Esophagus (tissue), 2 donors: ENCODE measurements around the gene ANAPC16. TPM values are rescaled to one million over a fixed set of nuclear protein-coding genes. Genes with fewer than 3 reads are reported as not detected.
"Not testable (repeated sequence)": the region's sequence is repeated elsewhere in the genome, so short reads cannot be mapped to it uniquely, and the experiment has no call there.

Source experiments
- H3K27ac ChIP-seq, 2 donors: one replicate each; pipeline ENCODE4 v1.5.1; 2013; ENCODE audit warnings: low read depth in 2 of 2, mild to moderate bottlenecking in 2 of 2, inconsistent platforms in 1 of 2, low read length in 1 of 2, moderate library complexity in 1 of 2
- H3K27me3 ChIP-seq, 2 donors: one replicate each; pipeline ENCODE4 v1.6.1; 2013; ENCODE audit warnings: low read length in 2 of 2, control low read depth in 1 of 2, mild to moderate bottlenecking in 1 of 2; ENCODE audit not compliant: insufficient read depth in 2 of 2, control insufficient read depth in 1 of 2
- H3K36me3 ChIP-seq, 2 donors: one replicate each; pipeline ENCODE4 v1.6.1; 2013; ENCODE audit warnings: low read length in 1 of 2; ENCODE audit not compliant: control insufficient read depth in 2 of 2, insufficient read depth in 2 of 2
- H3K4me1 ChIP-seq, 2 donors: one replicate each; pipeline ENCODE4 v1.6.1; 2013; ENCODE audit warnings: low read length in 1 of 2; ENCODE audit not compliant: control insufficient read depth in 2 of 2, insufficient read depth in 2 of 2
- H3K4me3 ChIP-seq, 2 donors: one replicate each; pipeline ENCODE4 v1.5.1; 2013; ENCODE audit warnings: low read length in 2 of 2, mild to moderate bottlenecking in 2 of 2, low read depth in 1 of 2, moderate library complexity in 1 of 2
- H3K9me3 ChIP-seq, 2 donors: one replicate each; pipeline ENCODE4 v1.6.1; 2013; ENCODE audit warnings: mild to moderate bottlenecking in 2 of 2, low read depth in 1 of 2, low read length in 1 of 2, moderate library complexity in 1 of 2; ENCODE audit not compliant: control insufficient read depth in 2 of 2, insufficient read depth in 1 of 2
- WGBS, 2 donors: extraction: QIAGEN DNeasy Blood & Tissue Kit; methylation state at CpG; one replicate each; pipeline ENCODE4 v1.1.7; 2013; 5-methylcytosine and 5-hydroxymethylcytosine counted together
- polyA plus RNA-seq, 2 donors: library from polyadenylated mRNA; stranded (reverse); fragments of 200-250 nt; gene quantifications; one replicate each; pipeline ENCODE4 v1.2.3, GENCODE V29; 2013
- donor health status: healthy with polysubstance abuse.
- donor health status: Bipolar disorder and iron deficiency.

ANAPC16 gene
- polyA plus RNA-seq, 2 donors, result 80.2 to 112 TPM

DNA sequence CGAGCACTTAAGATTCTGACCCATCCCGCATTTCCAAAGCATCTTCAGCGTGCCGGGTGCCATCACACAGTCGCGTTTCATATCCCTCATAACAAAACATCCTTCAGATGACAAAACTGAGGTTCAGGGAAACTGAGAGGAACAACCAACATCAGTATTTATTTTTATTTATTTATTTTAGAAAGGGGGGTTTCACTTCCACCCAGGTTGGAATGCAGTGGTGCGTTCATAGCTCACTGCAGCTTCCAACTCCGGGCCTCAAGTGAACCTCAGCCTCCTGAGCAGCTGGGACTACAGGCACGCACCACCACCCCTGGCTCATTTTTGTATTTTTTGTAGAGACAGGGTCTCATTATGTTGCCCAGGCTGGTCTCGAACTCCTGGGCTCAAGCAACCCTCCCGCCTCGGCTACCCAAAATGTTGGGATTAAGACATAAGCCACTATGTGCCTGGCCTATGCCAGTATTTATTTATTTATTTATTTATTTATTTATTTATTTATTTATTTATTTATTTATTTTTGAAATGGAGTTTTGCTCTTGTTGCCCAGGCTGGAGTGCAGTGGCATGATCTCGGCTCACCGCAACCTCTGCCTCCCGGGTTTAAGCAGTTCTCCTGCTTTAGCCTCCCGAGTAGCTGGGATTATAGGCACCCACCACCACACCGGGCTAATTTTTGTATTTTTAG, 33.5 kb downstream of the ANAPC16 start:
- H3K4me3 ChIP-seq, result not testable (repeated sequence)

DNA sequence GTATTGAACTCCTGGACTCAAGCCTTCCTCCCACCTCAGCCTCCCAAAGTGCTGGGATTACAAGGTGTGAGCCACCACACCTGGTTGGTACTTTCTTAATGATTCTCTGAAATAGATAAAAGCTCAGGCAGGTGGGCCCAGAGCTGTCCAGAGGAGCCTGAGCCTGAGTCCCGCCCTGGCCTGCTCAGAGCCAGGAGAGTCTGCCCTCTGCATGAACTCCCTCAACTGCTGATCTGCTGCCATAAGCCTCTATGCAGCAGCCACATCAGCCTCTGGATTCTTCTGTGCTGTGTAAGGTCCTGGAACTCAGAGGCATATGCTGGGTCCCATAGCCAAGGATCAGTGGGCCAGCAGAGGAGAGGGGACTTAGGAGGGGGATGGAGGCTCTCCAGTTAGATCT, 34.9 kb downstream of the ANAPC16 start:
- H3K27me3 ChIP-seq, result no peaks in the 10 kb centered on the region
- H3K36me3 ChIP-seq, result no peaks in the 10 kb centered on the region
- 59 to 90% methylated on average over 1 of the region's 1 CpG for WGBS, 2 donors
- H3K9me3 ChIP-seq, result no peaks in the 10 kb centered on the region
- peak overlapping the region; percentile 52 to 57 for H3K27ac ChIP-seq
- no peak overlapping the region for H3K4me3 ChIP-seq
- H3K4me1 ChIP-seq, result peaks cover 6 to 21% of the 10 kb centered on the region in 2 donors

More for the DNA sequence above, 33.5 kb downstream of the ANAPC16 start:
- H3K36me3 ChIP-seq, H3K9me3 ChIP-seq, H3K27me3 ChIP-seq: not testable (repeated sequence)
- Histone ChIP-seq H3K4me1 (peaks cover 4 to 23% of the 10 kb centered on the region in 2 donors), H3K27ac (peak overlapping the region; percentile 91 to 92)
- WGBS, 2 donors, result 86% methylated on average over 17 of the region's 17 CpGs

DNA sequence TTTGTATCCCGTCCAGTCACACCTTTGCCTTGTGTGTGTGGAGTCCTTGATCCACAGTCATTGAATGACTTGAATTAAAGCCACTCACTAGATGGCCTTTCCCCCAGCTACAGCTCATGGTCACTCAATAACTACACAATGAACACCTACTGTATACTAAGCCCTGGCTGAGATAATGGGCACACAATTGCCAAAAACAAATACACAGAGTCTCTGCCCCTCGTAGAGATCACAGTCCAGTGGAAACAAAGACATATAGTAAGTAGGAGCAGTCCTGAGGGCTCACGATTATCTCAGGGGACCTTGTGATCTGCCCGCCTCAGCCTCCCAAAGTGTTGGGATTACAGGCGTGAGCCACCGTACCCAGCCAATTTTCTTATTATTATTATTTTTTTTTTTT, 35.8 kb downstream of the ANAPC16 start:
- H3K4me3 ChIP-seq, result no peak overlapping the region
- no peaks in the 10 kb centered on the region for H3K27me3 ChIP-seq
- H3K9me3 ChIP-seq, result no peaks in the 10 kb centered on the region
- H3K36me3 ChIP-seq, result no peaks in the 10 kb centered on the region
- 92% methylated on average over 6 of the region's 6 CpGs for WGBS, 2 donors
- peaks cover 3 to 20% of the 10 kb centered on the region in 2 donors for H3K4me1 ChIP-seq
- no peak overlapping the region for H3K27ac ChIP-seq

DNA sequence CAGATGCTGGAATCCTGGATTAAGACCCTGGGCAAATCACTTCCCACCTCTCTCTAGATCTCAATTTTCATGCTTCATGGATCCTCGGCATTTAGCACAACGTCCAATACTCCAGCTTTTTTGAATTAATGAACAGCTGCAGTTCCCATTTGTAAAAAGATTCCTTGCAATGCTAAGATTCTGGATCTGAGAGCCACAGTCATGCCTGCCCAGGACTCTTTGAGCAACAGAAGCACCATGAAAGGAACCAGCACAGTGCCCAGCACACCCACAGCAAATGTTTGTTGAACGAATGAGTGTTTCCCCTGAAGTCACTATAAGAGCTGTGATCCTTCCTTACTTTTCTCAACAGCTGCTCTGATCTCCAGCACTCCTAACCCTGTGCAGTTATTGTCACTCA, 37.2 kb downstream of the ANAPC16 start:
- H3K4me1 ChIP-seq, result peaks cover 3 to 17% of the 10 kb centered on the region in 2 donors
- WGBS, 2 donors, result 78 to 81% methylated on average over 3 of the region's 3 CpGs
- H3K9me3 ChIP-seq, result no peaks in the 10 kb centered on the region
- peak overlapping the region; percentile 52 to 74 for H3K27ac ChIP-seq
- H3K4me3 ChIP-seq, result no peak overlapping the region
- H3K36me3 ChIP-seq, result no peaks in the 10 kb centered on the region
- H3K27me3 ChIP-seq, result no peaks in the 10 kb centered on the region

DNA sequence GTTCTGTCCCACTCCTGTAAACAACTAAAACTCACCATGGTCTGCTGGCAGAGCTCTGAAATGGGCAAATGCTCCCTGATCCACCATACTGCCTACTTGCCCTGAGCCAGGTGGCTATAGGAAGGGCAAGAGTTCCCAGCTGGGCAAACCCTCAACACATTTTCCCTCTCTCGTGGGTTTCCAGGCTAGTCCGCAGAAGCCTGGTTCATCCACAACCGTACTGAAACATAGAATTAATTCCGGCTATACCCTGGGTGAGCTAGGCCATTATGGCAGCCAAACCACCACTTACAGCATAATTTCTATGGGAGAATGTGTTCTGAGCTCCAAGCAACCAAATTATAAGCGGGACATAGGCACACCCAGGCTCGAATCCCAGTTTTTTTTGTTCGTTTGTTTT, 37.8 kb downstream of the ANAPC16 start:
- Histone ChIP-seq H3K27me3 (no peaks in the 10 kb centered on the region), H3K4me1 (peaks cover 3 to 17% of the 10 kb centered on the region in 2 donors), H3K27ac (peak overlapping the region; percentile 72 to 74)

DNA sequence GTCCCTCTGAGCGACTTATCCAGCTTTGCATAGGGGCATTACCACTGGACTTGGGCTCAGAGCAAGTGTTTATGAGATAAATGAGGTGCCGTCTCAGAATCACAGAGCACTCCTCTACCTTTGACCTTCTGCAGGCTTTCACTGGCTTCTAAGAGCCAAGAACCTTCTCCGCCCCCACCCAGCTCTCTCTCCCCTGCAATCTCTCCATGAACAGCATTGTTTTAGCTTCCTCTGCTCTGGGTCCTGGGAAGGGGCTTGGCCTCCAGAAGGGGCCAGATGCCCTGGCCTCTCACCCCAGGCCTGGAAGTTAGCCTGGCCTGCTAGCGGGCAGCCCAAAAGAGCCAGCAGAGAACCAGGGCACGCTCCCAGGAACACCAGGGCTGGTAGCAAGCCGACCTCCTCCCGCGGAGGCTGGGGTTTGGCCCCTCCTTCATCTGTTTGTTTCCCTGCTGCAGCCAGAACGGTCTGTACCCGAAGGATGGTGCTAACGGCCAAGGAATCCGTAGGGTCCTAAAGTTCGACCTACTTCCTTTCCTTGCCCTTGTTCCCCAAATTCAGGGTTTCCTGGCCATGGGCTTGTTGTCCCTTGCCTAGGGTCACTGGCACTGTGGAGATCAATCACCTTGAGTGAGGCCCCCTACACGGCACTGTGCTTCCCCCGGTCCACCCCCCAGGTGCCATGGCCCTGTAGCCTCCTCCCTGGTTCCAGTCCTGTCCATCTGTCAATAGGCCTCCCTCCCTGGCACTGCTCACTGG, 39.2 kb downstream of the ANAPC16 start:
- H3K9me3 ChIP-seq, result no peaks in the 10 kb centered on the region
- H3K4me1 ChIP-seq, result peaks cover 3 to 24% of the 10 kb centered on the region in 2 donors
- no peaks in the 10 kb centered on the region for H3K27me3 ChIP-seq
- H3K36me3 ChIP-seq, result no peaks in the 10 kb centered on the region
- 15% methylated on average over 15 of the region's 15 CpGs for WGBS, 2 donors
- no peak overlapping the region for H3K4me3 ChIP-seq
- peak overlapping the region; percentile 94 to 96 for H3K27ac ChIP-seq

More for the DNA sequence above, 37.8 kb downstream of the ANAPC16 start:
- no peak overlapping the region for H3K4me3 ChIP-seq
- WGBS, 2 donors, result 88 to 92% methylated on average over 7 of the region's 7 CpGs
- H3K9me3 ChIP-seq, result no peaks in the 10 kb centered on the region
- no peaks in the 10 kb centered on the region for H3K36me3 ChIP-seq

DNA sequence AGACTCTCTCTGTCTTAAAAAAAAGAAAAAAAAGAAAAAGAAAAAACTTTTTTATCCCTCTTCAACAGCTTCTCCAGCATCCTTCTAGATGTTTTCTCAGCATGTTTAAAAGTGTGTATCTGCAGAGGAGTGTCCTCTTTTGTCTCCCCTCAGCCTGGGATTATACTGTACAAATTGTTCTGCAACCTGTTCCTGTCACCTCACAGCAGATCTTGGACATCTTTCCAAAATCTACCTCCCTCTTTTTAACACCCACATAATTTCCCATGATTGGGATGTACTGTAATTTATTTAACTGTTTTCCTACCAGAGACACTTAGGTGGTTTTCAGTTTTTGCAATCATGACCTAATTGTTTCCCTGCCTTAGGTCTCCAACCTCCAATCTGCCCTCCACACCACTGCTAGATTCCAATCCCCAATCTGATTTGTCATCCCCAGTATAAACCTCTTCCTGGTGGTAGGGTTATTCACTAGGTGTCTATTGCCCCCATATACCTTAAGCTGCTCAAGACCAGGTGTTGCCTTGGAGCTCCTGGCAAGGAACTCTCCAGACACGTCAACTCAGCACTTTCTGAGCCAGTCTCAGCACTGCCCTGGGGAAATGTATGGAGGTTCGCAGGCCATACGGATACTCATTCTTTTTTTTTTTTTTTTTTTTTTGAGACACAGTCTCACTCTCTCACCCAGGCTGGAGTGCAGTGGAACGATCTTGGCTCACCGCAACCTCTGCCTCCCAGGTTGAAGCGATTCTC, 40.3 kb downstream of the ANAPC16 start:
- H3K27me3 ChIP-seq, result no peaks in the 10 kb centered on the region
- H3K4me1 ChIP-seq, result peaks cover 3 to 23% of the 10 kb centered on the region in 2 donors
- peak overlapping the region; percentile 94 to 96 for H3K27ac ChIP-seq
- H3K36me3 ChIP-seq, result no peaks in the 10 kb centered on the region
- no peak overlapping the region for H3K4me3 ChIP-seq
- WGBS, 2 donors, result 62 to 81% methylated on average over 6 of the region's 6 CpGs
- H3K9me3 ChIP-seq, result no peaks in the 10 kb centered on the region

DNA sequence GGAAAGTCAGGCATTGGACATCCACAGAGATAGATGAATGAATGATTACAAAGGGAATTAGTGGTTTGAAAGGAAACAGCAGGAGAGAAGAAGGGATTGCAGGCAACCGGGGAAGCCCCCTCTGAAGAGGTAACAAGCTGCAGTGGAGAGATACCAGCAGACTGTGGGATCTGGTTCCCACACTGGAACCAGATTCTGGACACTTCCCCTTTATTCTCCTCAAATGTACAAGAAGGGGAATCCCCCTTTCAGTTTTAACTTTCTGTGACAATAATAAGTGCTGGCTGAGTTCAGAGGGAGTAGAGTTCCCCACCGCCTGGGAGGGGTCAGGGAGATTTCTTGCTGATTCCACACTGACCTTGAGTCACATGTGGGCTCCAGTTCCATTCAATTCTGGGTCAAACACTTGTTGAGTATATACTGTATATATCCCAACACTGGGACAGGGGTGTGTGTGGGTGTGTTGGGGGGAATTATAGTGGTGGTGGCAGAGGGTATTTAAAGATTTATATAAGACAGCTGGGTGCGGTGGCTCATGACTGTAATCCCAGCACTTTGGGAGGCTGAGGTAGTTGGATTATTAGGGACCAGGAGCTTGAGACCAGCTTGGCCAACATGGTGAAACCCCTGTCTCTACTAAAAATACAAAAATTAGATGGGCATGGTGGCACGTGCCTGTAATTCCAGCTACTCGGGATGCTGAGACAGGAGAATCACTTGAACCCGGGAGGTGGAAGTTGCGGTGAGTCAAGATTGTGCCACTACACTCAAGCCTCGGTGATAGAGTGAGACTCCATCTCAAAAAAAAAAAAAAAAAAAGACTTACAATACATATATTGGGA, 41.5 kb downstream of the ANAPC16 start:
- Histone ChIP-seq H3K9me3 (no peaks in the 10 kb centered on the region), H3K36me3 (no peaks in the 10 kb centered on the region), H3K27me3 (no peaks in the 10 kb centered on the region), H3K27ac (peak overlapping the region; percentile 57 to 64), H3K4me1 (peaks cover 3 to 26% of the 10 kb centered on the region in 2 donors), H3K4me3 (no peak overlapping the region)
- WGBS, 2 donors, result 74% methylated on average over 8 of the region's 8 CpGs

DNA sequence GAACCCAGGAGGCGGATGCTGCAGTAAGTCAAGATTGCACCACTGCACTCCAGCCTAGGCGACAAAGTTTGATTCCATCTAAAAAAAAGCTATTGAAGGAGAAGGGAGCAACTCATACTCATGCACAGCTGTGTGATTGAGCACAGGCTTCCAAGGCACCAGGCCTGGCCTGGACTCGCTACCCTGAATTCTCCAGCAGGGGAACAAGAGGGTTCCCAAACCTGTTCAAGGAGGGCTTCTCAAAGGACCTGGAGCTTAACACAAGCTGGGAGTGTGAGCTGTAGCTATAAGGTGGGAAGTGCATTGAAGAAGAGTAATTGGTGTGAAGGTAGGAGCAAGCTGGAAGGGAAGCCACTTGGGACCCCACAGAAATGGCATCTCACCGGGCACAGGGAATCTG, 42.8 kb downstream of the ANAPC16 start:
- 93 to 96% methylated on average over 4 of the region's 4 CpGs for WGBS, 2 donors
- no peaks in the 10 kb centered on the region for H3K9me3 ChIP-seq
- H3K36me3 ChIP-seq, result no peaks in the 10 kb centered on the region
- no peak overlapping the region for H3K27ac ChIP-seq
- peaks cover 3 to 26% of the 10 kb centered on the region in 2 donors for H3K4me1 ChIP-seq
- no peak overlapping the region for H3K4me3 ChIP-seq
- H3K27me3 ChIP-seq, result no peaks in the 10 kb centered on the region
